Peyer's patch (tissue), 4 donors: ENCODE measurements around the gene ZDHHC22. TPM values are rescaled to one million over a fixed set of nuclear protein-coding genes. Genes with fewer than 3 reads are reported as not detected.

Experiments
- DNase-seq, 3 donors: peaks; one replicate each; pipeline ENCODE4 v3.0.0-alpha.2; 2017 to 2019
- H3K27ac ChIP-seq, 4 donors: fragments of 200-600 bp; sonication (generic); one replicate each; pipeline ENCODE4 v1.5.1; 2016 to 2019
- H3K27me3 ChIP-seq, 2 donors: fragments of 200-600 bp; sonication (generic); one replicate each; pipeline ENCODE4 v1.5.1; 2019
- H3K36me3 ChIP-seq, 3 donors: fragments of 200-600 bp; sonication (generic); one replicate each; pipeline ENCODE4 v1.5.1; 2016 to 2019
- H3K4me1 ChIP-seq, 4 donors: fragments of 200-600 bp; sonication (generic); one replicate each; pipeline ENCODE4 v1.5.1; 2016 to 2019
- H3K4me3 ChIP-seq, 4 donors: fragments of 200-600 bp; sonication (generic); 1 replicate in 3 of 4; 2 replicates in 1 of 4; pipeline ENCODE4 v1.5.1; 2016 to 2019; ENCODE audit warnings: mild to moderate bottlenecking in 1 of 4
- H3K9me3 ChIP-seq, 4 donors: fragments of 200-600 bp; sonication (generic); one replicate each; pipeline ENCODE4 v1.5.1; 2016 to 2019; ENCODE audit warnings: mild to moderate bottlenecking in 1 of 4
- CTCF ChIP-seq, 6 experiments: fragments of 450-650 bp in 4 of 6; fragments of 200-600 bp in 2 of 6; sonication (generic) in 1 of 6; IDR thresholded peaks; one replicate each; pipeline ENCODE4 v1.5.1; 2017 to 2019; ENCODE audit warnings: antibody characterized with exemption in 6 of 6, mild to moderate bottlenecking in 3 of 6, moderate library complexity in 1 of 6
- POLR2A ChIP-seq, 2 donors: fragments of 450-650 bp; IDR thresholded peaks; one replicate each; pipeline ENCODE4 v1.5.1; 2017; ENCODE audit warnings: antibody characterized with exemption in 2 of 2, mild to moderate bottlenecking in 2 of 2, moderate library complexity in 2 of 2
- total RNA-seq, 4 donors: library from RNA; depleted of rRNA; stranded (reverse); fragments of >200 nt; gene quantifications; one replicate each; pipeline ENCODE4 v1.1.0, GENCODE V29; 2016

Gene ZDHHC22
- total RNA-seq, 4 donors from 2014 or later, result 0.57 TPM; not detected in 3

GRCh38 chr14:77110286-77110685, 31.3 kb downstream of the ZDHHC22 start:
- Histone ChIP-seq H3K36me3 (peaks cover 0 to 87% (median 3%) of the 10 kb centered on the region in 3 donors), H3K27ac (peak overlapping the region in 1 of 4 donors; percentile 37), H3K27me3 (no peaks in the 10 kb centered on the region), H3K4me3 (no peak overlapping the region), H3K4me1 (peaks cover 0 to 6% (median 0%) of the 10 kb centered on the region in 4 donors), H3K9me3 (no peaks in the 10 kb centered on the region)
- TF ChIP-seq POLR2A (IDR thresholded peaks at IDR 0.05) (no peak), CTCF (IDR thresholded peaks at IDR 0.05) (no peak)
- no peak for DNase-seq

- Histone ChIP-seq H3K36me3 (peaks cover 0 to 82% (median 3%) of the 10 kb centered on the region in 3 donors), H3K27ac (no peak overlapping the region), H3K4me3 (no peak overlapping the region), H3K27me3 (no peaks in the 10 kb centered on the region), H3K4me1 (peaks cover 0 to 12% (median 0%) of the 10 kb centered on the region in 4 donors), H3K9me3 (no peaks in the 10 kb centered on the region)
- no peak for DNase-seq
- TF ChIP-seq POLR2A (IDR thresholded peaks at IDR 0.05) (no peak), CTCF (IDR thresholded peaks at IDR 0.05) (no peak)
Measured at GRCh38 chr14:77109656-77110055, 31.9 kb downstream of the ZDHHC22 start.

GRCh38 chr14:77108753-77109152, 32.8 kb downstream of the ZDHHC22 start:
- Histone ChIP-seq H3K27ac (no peak overlapping the region), H3K36me3 (peaks cover 0 to 73% (median 0%) of the 10 kb centered on the region in 3 donors), H3K4me1 (peaks cover 0 to 21% (median 0%) of the 10 kb centered on the region in 4 donors), H3K4me3 (no peak overlapping the region), H3K9me3 (no peaks in the 10 kb centered on the region), H3K27me3 (no peaks in the 10 kb centered on the region)
- TF ChIP-seq CTCF (IDR thresholded peaks at IDR 0.05) (peak in 1 of 6 experiments; percentile 19), POLR2A (IDR thresholded peaks at IDR 0.05) (no peak)
- no peak for DNase-seq

GRCh38 chr14:77107228-77107627, 34.4 kb downstream of the ZDHHC22 start:
- Histone ChIP-seq H3K4me3 (no peak overlapping the region), H3K36me3 (peaks cover 0 to 60% (median 0%) of the 10 kb centered on the region in 3 donors), H3K9me3 (no peaks in the 10 kb centered on the region), H3K27me3 (no peaks in the 10 kb centered on the region), H3K4me1 (peaks cover 0 to 21% (median 0%) of the 10 kb centered on the region in 4 donors), H3K27ac (no peak overlapping the region)
- TF ChIP-seq CTCF (IDR thresholded peaks at IDR 0.05) (no peak), POLR2A (IDR thresholded peaks at IDR 0.05) (no peak)
- DNase-seq, result no peak

GRCh38 chr14:77106666-77107065, 34.9 kb downstream of the ZDHHC22 start:
- Histone ChIP-seq H3K27ac (no peak overlapping the region), H3K9me3 (no peaks in the 10 kb centered on the region), H3K36me3 (peaks cover 0 to 54% (median 0%) of the 10 kb centered on the region in 3 donors), H3K4me1 (peaks cover 0 to 25% (median under 1%) of the 10 kb centered on the region in 4 donors), H3K27me3 (no peaks in the 10 kb centered on the region), H3K4me3 (no peak overlapping the region)
- DNase-seq, result no peak
- no peak for TF ChIP-seq CTCF (IDR thresholded peaks at IDR 0.05)
